GM18867 (cell line): Measurements from ENCODE around the gene POU3F4.

ENCODE experiments used
- ATAC-seq: cut with Tn5 transposase; IDR thresholded peaks from one replicate; pipeline ENCODE4 v1.9.1; 2021; ENCODE audit warnings: mild to moderate bottlenecking, moderate library complexity; ENCODE audit not compliant: unreplicated experiment

Gene POU3F4

GRCh38 chrX:83508006-83508405 is at the start of gene POU3F4:
POU3F4 (plus strand) TSS chrX:83508290; CDS start chrX:83508325, 35 bp downstream.
- no peak for ATAC-seq

GRCh38 chrX:83469551-83469950 is 38.5 kb upstream of the POU3F4 start:
- peak; percentile 98 for ATAC-seq

- no peak for ATAC-seq
Observed at GRCh38 chrX:83495898-83496297, 12.2 kb upstream of the POU3F4 start.

- no peak for ATAC-seq
Observed at GRCh38 chrX:83501003-83501402, 7.1 kb upstream of the POU3F4 start.

- no peak for ATAC-seq
Observed at GRCh38 chrX:83501530-83501929, 6.6 kb upstream of the POU3F4 start.

- no peak for ATAC-seq
Observed at GRCh38 chrX:83504721-83505479, 3.2 kb upstream of the POU3F4 start.

GRCh38 chrX:83508526-83509253 is 600 bp downstream of the POU3F4 start:
- ATAC-seq, result no peak

- ATAC-seq, result no peak
Observed at GRCh38 chrX:83509254-83509801, 1.2 kb downstream of the POU3F4 start.

- no peak for ATAC-seq
Observed at GRCh38 chrX:83510510-83511062, 2.5 kb downstream of the POU3F4 start.

GRCh38 chrX:83511208-83511607 is 3.1 kb downstream of the POU3F4 start:
- ATAC-seq, result no peak

GRCh38 chrX:83512111-83512510 is 4.0 kb downstream of the POU3F4 start:
- no peak for ATAC-seq

GRCh38 chrX:83516597-83516996 is 8.5 kb downstream of the POU3F4 start:
- ATAC-seq, result no peak

GRCh38 chrX:83521905-83522304 is 13.8 kb downstream of the POU3F4 start:
- ATAC-seq, result no peak

- no peak for ATAC-seq
Observed at GRCh38 chrX:83529950-83530349, 21.9 kb downstream of the POU3F4 start.

GRCh38 chrX:83535417-83536196 is 27.5 kb downstream of the POU3F4 start:
- peak; percentile 84 for ATAC-seq
